CD1c-positive myeloid dendritic cell (primary cell): ENCODE data around the gene TLE5.
"Not testable (repeated sequence)": the region's sequence is repeated elsewhere in the genome, so short reads cannot be mapped to it uniquely, and the experiment has no call there.

Source experiments
- DNase-seq: peaks from one replicate; pipeline ENCODE4 v3.0.0-alpha.2; 2016; ENCODE audit errors: extremely low spot score

TLE5 gene

DNA sequence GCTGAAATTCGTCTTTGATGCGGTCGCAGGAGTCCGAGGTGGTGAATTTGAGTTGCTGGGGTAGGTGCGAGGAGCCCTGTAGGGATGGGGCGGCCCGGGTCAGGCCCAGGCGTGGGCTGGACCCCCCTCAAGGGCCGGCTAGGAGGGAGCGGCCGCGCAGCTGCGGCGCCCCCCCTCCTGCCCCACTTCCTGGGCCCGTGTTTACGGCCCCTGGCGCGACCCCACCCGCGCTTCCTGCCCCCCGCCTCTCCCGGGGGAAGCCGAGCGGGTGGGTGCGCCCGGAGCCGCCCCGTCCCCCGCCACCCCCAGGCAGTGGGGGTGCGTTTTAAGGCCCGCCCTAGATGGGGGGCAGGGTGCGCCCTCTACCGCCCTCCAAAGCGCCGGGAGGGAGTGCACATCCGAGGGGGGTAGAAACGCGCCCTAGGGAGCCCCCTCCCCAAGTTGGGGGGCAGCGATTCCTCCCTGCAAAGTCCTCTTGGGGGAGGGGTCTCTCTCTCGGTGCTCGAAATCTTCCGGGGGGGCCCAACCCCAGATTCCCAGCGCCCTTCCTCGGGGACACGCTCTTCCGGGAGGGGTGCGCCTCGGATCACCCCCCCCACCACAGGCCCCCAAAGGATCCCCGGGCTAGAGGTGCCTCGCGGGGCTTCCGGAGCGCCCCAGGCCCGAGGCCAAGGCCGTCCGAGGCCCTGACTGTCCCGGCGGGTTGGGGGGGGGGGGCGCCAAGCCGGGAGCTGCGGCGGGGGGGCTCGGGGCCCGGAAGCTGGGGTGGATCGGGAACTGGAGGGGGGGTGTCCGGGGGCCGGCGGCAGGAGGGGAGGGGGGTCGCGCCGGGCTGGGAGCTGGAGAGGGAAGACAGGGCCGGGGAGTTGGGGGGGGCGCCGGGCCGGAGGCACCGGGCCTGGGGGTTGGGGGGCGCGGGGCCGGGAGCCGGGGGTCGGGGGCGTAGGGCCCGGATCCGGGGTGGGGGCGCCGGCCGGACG lies 823 bp downstream of the TLE5 start:
- peak; percentile 50 for DNase-seq

DNA sequence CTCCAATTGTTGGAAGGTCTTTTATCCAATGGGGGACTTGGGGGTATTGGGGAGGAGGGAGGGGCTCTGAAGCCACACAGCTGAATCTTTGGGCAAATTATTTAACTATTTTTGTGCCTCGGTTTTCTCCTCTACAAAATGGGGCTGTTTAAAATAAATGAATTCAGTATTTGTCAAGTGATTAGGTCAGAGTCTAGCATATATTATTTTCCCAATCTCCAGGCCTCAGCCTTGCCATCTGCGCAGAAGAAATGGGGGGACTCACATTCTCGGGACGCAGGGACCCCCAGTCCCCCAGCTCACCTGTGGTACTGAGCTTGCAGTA lies 1.5 kb downstream of the TLE5 start:
- DNase-seq: no peak

DNA sequence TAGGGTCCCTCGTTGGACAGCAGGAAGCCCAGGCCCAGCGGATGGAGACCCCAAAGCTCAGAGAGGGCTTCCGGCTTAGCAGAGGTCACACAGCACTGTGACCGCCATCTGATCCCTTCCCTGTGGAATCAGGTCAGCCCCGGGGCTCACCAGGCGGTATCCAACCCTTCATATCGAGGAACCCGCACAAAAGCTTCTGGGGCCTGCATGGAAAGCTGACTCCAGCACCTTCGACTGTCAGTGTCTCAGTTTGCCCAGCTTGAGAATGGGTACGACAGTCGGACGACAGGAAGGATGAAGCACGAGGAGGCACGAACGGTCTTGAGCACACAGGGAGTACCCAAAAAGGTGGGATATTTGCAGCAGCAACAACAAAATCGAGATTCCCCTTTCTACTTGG lies 2.6 kb downstream of the TLE5 start:
- no peak for DNase-seq

DNA sequence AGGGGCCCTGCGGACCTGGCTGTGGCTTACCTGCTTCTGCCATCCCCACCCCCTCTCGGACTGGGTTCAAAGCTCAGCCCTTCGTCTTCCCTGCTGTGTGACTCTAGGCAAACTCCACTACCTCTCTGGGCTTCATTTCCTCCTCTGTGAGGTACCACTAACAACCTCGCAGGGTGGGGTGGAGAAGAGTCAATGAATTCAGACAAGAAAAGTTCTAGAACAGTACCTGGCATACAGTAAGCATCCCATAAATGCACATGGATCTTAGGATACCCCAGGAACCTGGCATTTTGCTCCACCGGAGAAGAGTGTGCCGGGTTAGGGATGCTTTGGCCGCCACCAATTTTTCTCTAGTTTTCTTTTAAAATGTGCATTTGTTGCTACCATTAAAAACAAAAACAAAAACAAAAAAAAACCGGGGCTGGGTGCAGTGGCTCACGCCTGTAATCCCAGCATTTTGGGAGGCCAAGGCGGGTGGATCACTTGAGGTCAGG lies 3.4 kb downstream of the TLE5 start:
- DNase-seq: no peak

DNA sequence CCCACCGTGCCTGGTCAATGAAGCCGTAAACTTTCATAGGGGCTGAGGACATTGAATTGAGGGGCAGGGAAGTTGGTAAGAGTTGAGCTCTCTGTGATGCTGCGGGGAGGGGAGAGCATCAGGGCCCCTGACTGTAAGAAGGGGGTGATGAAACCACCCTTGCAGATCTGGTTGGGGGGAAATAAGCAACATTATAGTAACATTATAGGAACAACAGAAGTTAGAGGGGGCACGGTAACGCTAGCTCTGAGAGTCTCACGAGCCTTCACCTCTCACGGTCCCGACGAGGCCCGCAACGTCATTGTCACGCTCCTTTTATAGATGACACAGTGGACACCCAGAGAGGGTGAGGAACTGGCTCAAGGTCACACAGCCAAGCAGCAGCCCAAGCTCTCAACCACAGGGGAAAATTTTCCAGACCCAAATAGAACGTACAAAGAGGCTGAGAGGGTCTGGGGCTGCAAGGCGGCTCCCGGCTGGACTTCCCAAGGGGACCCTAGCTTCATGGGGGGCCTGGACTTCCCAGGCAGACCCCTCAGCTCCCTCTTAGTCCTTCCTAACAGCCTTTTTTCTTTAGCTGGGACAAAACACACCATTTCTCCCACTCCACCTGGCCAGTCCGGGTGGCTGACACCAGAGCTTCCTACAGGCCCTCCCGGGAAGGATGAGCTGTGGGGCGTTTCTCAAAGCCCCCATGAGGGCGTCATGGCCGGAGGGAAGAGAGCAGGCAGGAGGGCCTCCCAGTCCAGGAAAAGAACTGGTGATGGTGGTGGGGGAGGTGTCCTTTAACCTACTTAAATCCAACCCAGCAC lies 4.1 kb downstream of the TLE5 start:
- no peak for DNase-seq

DNA sequence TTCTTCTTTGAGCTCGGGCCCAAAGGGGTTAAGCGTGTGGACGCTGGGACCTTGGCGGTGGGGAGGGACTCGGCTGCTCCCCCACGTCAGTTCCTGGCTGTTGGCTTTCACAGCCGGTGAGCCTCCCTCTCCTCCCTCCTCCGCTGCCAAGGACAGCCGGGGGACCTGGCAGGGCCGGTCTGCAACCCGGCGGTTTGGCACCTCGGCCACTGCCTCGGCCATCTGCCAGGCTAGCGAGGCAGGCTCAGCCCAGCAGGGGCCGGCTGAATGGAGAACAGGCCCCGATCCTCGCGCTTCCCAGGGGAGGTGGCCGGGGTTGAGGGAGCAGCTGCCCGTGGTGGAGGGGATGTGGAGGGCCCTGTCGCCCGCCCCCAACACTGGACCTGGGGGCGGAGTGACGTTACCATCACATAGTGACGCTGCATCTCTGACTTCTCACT lies 5.0 kb downstream of the TLE5 start:
- no peak for DNase-seq

DNA sequence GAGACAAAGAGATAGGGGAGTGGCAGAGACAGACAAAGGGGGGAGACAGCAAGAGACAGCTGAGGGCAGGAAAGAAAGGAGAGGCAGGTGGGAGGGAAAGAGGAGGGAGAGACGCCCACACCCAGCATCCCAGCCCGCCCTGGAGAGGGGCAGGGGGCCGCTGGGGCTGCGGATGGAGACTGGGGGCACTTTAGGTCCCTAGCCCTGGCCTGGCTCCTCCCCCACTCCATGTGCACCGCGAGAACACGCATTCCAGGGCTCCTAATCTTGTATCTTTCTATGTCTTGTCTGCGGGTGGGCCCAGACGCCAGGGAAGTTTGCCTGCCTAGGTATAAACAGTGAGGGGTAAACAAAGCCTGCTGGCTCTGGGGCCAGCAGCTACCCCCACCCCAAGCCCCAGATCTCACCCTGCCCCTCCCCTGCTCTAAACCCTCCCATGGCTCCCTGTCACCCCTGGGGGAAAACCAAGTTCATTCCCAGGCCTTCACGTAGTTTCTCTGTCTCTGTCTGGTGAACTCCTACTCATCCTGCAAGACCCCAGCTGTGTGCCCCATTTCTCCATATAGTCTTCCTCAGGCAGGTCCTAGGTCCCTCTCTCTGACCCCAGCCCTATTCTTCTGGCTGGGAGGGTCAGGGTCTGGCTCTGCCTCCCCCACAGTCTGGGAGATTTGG lies 5.7 kb downstream of the TLE5 start:
- DNase-seq: no peak

DNA sequence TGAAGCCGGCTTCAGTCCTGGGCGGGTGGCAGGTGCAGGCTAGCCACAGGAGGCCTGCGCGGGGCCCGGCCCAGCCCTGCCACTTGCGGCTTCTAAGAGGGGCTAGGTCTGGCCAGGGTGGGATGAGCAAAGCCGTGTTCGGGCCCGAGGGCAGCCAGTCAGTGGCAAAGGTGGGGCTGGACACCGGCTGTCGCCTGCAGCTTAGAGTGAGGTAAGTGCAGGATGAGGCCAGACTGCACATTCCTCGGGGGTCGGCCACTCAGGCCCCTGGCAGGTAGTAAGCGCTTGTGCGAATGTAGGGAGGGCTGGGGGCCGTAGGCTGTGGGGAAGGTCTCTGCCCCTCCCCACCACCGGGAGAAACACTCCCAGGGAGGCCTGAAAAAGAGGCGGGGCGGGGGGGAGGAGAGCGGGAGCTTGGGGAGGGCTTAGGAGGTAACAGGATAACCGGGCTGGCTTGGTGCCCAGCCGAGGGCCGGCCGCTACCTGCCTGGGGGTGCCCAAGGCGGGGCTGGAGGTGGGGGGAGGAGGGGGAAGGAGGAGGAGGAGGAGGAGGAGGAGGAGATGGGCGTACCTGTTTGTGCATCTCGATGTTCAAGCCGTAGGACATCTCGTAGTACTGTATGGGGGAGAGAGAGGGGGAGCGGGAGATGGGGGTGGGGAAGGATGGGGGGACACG lies 6.4 kb downstream of the TLE5 start:
- DNase-seq: no peak

DNA sequence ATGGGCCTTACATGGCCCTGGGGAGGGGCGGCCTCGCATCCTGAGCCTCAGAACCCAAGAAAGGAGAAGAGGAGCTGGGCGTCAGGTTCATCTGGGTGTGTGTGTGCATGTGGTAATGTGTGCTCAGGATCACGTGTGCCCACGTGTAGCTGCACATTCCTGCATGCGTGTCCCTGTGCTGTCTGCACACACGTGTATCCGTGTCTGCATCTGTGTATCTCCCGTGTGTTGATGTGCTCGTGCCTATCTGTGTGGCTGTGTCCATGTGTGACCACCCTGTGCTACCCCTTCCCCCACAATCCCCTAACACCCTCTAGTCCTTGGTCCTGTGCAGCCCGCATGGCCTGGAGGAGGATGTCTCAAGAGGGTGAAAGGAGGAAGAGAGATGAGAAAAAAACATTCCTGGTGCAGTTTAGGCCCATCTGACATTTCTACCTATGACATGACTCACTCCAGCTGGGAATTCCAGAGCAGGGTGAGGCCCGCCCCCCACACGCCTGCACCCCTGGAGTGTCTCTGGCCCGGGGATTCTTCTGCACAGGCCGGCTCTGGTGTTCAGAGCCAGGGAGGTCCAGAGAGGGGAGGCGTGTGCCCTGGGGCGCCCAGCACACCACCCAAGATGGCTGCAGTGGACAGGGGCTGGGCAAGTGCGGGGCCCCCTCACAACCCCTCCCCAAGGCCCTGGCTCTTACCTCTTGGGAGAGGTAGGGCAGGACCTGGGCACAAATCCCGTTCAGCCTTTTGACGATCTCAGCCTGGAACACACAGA lies 7.1 kb downstream of the TLE5 start:
- no peak for DNase-seq

DNA sequence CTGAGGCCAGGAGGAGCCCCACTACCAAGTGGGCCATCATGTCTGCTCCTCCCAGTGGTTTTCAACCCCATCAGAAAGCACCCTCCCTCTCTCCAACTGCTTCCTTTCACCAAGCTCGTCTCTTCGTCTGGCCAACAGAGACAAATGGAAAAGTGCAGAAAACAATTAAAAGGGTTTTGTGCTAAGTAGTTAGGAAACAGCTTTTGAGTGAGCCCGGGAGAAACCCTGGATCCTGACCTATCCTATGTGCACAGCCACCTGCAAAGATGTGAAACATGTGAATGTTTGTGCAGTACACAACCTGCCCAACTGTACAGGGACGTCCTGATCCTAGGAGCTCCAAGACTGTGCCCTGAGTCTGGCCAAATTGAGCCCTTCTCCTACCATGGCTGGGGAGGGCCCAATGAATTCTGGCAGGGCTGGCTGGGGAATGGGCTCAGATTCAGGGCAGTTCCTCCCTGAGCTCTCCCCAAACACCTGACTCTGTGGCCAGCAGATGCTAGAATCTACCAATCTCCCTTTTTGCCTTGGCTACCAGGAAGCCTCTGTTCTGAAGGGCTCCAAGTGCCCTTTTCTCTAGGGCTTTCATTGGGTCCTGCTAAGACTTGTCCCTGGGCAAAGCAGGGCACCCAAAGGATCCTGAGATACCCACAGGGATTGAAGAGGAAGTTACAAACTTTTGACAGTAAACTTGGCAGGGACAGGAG lies 7.9 kb downstream of the TLE5 start:
- no peak for DNase-seq

DNA sequence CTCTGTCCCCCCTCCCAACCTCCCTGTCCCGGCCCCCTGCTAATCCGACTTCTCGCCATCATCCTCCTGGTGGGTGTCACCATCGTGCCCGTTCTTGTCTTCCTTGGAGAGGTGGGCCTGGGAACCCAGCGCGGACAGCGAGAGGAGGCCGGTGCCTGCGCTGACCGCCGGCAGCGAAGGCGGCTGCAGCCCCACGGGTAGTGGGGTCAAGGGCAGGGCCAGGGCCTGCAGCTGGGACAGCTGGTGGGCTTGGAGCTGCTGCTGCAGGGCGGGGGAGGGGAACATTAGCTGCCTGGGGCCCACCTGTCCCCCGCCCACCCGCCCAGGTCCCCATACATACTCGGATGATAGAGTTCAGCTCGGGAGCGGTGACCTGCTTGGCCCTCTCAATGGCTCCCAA lies 8.5 kb downstream of the TLE5 start:
- DNase-seq: no peak

DNA sequence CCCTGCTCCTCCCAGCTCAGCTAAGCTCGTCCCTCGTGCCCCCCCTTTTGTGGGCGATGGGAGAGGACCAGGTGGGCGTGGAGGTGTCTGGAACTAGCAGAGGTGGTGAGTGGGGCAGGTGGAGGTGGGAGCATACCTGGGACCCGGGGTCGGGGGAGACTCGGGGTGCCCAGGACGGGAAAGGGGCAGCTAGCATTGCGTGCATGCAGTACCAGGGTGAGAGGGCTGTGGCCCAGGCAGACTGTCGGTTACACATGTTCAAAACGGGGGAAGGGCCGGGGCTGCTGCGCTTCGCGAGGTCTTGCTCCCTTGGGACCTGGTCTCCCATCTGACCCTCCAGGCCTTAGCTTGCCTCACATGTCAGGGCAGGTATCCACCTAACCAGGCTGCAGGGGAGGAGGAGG lies 9.1 kb downstream of the TLE5 start:
- no peak for DNase-seq

DNA sequence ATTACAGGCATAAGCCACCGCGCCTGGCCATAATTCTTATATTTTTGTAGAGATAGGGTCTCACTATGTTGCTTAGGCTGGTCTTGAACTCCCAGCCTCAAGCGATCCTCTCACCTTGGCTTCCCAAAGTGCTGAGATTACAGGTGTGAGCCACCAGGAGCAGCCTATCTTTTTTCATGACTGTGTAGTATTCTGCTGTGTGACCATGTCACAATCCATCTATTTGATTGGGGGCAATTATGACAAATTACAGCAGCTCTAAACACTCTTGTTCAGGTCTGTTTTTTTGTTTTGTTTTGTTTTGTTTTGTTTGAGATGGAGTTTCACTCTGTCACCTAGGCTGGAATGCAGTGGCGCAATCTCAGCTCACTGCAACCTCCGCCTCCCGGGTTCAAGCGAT lies 12.3 kb downstream of the TLE5 start:
- not testable (repeated sequence) for DNase-seq

DNA sequence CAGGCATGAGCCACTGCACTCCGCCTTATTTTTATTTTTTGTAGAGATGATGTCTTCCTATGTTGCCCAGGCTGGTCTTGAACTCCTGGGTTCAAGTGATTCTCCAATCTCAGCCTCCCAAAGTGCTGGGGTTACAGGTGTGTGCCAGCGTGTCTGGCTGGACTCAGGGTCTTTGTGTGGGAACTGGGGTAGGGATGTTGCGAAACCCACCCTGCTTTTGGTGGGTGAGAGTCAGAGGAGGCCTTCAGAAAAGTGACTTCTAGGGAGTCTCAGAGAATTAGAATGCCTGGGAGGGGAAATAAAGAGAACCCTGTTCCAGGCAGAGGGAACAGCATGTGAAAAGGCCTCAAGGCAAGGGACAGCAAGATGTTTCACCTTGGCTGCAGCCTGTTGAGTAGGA lies 13.2 kb downstream of the TLE5 start:
- DNase-seq: no peak

DNA sequence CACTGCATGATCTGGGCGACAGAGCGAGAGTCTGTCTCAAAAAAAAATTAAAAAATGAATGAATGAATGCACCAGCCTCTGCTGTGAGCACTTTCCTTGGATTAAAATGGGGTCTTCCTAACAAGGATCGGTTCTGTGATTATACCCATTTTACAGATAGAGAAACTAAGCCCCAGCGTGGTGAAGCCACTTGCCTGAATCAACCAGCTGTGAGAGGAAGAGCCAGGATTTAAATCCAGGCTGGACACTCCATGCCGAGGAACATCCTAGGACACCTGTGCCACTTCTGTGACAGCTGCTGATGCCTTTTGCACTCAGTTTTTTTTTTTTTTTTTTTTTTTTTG lies 14.1 kb downstream of the TLE5 start:
- no peak for DNase-seq

DNA sequence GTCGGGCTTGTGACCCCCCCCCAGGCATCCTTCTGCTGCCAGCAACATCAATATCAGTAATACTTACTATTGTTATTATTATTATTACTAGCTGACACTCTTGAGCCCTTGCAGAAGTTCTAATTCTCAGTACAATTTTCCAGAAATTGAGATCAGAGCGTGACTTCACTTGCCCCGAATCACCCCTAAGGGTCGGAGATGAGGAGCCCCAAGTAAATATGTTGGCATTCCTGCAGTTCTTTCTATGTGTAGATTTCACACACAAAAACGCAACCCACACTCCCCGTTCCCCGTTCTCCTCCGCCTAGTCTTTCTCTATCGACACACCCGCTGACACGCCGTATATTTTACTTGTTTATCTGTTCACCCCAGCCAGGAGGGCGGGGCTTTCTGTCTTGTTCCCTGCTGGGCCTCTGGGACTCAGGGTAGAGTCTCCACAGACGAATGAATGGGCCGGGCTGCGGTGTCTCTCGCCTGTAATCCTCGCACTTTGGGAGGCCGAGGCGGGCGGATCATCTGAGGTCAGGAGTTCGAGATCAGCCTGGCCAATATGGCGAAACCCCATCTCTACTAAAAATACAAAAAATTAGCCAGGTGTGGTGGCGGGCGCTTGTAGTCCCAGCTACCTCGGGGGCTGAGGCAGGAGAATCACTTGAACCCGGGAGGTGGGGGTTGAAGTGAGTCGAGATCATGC lies 14.7 kb downstream of the TLE5 start:
- DNase-seq: peak; percentile 51

DNA sequence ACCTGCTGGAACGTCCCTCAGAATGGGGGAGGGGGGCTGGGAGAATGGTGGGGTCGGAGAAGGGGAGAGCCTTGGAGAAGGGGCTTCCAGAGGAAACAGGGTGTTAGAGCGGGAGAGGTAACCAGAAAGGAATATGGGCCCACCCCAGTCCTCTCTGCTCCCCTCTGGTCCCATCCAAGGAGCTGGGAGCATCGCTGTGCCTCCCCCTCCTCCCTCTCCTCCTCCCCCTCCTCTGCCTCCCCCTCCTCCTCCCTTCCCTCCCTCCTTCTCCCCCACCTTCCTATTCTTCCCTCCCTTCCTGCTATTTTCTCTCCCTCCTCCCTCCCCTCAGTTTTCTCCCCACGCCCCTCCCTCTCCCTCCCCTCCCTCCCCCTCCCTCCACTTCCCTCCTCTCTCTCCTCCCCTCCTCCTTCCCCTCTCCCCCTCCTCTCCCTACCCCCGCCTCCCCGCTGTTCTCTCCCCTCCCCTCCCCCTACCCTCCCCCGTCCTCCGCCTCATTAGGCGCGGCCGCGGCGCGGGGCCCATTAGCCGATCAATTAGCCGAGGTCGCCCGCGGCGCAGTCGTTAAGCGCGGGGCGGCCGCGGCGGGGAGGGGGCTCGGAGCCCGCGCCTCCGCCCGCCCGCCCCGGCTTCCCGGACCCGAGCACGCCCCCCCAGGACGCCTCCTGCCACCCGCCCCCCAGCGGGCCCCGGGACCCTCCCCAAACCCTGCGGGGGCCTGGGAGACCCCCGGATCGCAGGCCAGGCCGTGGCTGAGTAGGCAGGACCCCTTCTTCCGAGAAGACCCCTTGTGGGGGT lies 15.4 kb downstream of the TLE5 start:
- no peak for DNase-seq

DNA sequence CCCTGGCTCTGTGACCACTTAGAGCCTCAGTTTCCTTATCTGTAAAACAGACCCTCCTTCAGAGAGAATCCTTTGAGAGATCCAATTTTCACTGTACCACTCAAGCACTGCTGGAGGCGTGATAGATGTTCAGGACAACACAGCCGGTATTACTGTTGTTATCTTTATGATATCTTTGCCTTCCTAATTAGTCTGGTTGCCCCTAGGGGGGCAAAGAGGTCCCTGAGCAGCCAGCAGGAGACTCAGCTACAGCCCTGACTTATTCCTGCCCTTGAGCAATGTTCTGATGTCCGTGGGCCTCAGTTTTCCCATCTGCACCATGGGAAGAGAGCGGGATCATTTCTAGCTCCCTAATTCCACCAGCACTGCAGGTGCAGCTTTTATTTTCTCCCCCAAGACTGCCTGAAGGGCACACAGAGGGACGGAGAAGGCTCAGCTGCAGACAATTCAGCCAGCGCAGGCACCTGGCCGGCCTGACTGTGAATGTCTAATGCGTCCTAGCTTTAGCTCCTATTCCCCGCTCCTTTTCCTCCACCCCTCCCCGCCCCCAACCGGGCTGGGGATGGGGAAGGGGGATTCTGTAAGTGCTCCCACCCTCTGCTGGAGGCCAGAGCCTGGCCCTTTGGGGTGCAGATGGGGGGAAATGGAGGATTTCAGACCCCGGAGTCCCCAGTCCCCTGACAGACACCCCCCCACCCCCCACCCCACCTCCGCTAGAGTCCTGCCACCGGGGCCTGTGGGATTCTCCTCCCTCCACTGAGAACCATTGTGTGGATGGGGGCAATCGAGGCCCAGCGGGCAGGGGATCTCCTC lies 16.2 kb downstream of the TLE5 start:
- no peak for DNase-seq
